HEK293 (cell line): ENCODE results near the gene PCYT1A.
"Not testable (repeated sequence)": the region's sequence is repeated elsewhere in the genome, so short reads cannot be mapped to it uniquely, and the experiment has no call there.

Experiments
- CTCF ChIA-PET: fragments of 350-600 bp; formaldehyde crosslinking; extraction: SDS; loops from one replicate; lab custom pipeline; 2021; ENCODE audit warnings: antibody characterized with exemption; lab: Yijun Ruan, JAX
- POLR2A ChIA-PET: fragments of 300-600 bp; formaldehyde crosslinking; extraction: SDS; loops from one replicate; lab custom pipeline; 2020; ENCODE audit warnings: antibody characterized with exemption, inconsistent platforms; lab: Yijun Ruan, JAX
- H3K27ac ChIP-seq: fragments of 200-500 bp; sonication (Bioruptor generic); 2 replicates; pipeline ENCODE4 v1.5.1; 2014; ENCODE audit warnings: low read depth, low read length, control low read depth, inconsistent platforms; ENCODE audit errors: extremely low read depth
- H3K36me3 ChIP-seq, 2 experiments: fragments of 200-500 bp in 1 of 2; sonication (Bioruptor generic) in 1 of 2; 1 replicate in 1 of 2; 2 replicates in 1 of 2; pipeline ENCODE4 v1.5.1; 2014 to 2017; ENCODE audit warnings: inconsistent platforms in 2 of 2, low read length in 2 of 2; ENCODE audit not compliant: control insufficient read depth in 2 of 2, insufficient read depth in 1 of 2
- H3K4me1 ChIP-seq: fragments of 200-500 bp; sonication (Bioruptor generic); 2 replicates; pipeline ENCODE4 v1.5.1; 2014; ENCODE audit warnings: mild to moderate bottlenecking, low read length, inconsistent platforms; ENCODE audit not compliant: control insufficient read depth, insufficient read depth
- H3K4me3 ChIP-seq: 2 replicates; pipeline ENCODE4 v1.5.1; 2011; ENCODE audit warnings: low read depth, mild to moderate bottlenecking, control low read depth, low read length, moderate library complexity
- H3K9me3 ChIP-seq: fragments of 200-500 bp; sonication (Bioruptor generic); 2 replicates; pipeline ENCODE4 v1.5.1; 2014; ENCODE audit warnings: low read depth, low read length, inconsistent platforms; ENCODE audit not compliant: control insufficient read depth, insufficient read depth
- BCL11A ChIP-seq: fragments of 450-650 bp; formaldehyde crosslinking; IDR thresholded peaks from 2 replicates; pipeline ENCODE4 v1.5.1; 2016; ENCODE audit warnings: low read depth, missing biosample characterization, missing genetic modification characterization
- GLIS2 ChIP-seq: fragments of 450-650 bp; formaldehyde crosslinking; IDR thresholded peaks from 2 replicates; pipeline ENCODE4 v1.5.1; 2016; ENCODE audit warnings: missing biosample characterization, missing genetic modification characterization
- TCF7L2 ChIP-seq: IDR thresholded peaks from 2 replicates; pipeline ENCODE4 v1.6.1; 2011; ENCODE audit warnings: low read depth, mild to moderate bottlenecking, inconsistent platforms, low read length, moderate library complexity, borderline replicate concordance
- ZNF114 ChIP-seq: fragments of 450-650 bp; formaldehyde crosslinking; IDR thresholded peaks from 2 replicates; pipeline ENCODE4 v1.5.0; 2017; ENCODE audit warnings: missing biosample characterization, missing genetic modification characterization
- ZNF133 ChIP-seq: fragments of 450-650 bp; formaldehyde crosslinking; IDR thresholded peaks from 2 replicates; pipeline ENCODE4 v1.5.1; 2016; ENCODE audit warnings: missing biosample characterization, missing genetic modification characterization
- ZNF155 ChIP-seq: fragments of 450-650 bp; formaldehyde crosslinking; IDR thresholded peaks from 2 replicates; pipeline ENCODE4 v1.5.1; 2016; ENCODE audit warnings: missing biosample characterization, missing genetic modification characterization
- ZNF26 ChIP-seq: fragments of 450-650 bp; formaldehyde crosslinking; IDR thresholded peaks from 2 replicates; pipeline ENCODE4 v1.5.1; 2016; ENCODE audit warnings: missing biosample characterization, missing genetic modification characterization
- ZNF280C ChIP-seq: fragments of 450-650 bp; formaldehyde crosslinking; IDR thresholded peaks from 2 replicates; pipeline ENCODE4 v1.5.1; 2016; ENCODE audit warnings: missing biosample characterization, missing genetic modification characterization
- ZNF514 ChIP-seq: fragments of 450-650 bp; formaldehyde crosslinking; IDR thresholded peaks from 2 replicates; pipeline ENCODE4 v1.5.1; 2016; ENCODE audit warnings: missing biosample characterization, missing genetic modification characterization
- ZNF521 ChIP-seq: fragments of 450-650 bp; formaldehyde crosslinking; IDR thresholded peaks from 2 replicates; pipeline ENCODE4 v1.5.1; 2017; ENCODE audit warnings: missing biosample characterization, mild to moderate bottlenecking, missing genetic modification characterization
- ZNF600 ChIP-seq: fragments of 450-650 bp; formaldehyde crosslinking; IDR thresholded peaks from 2 replicates; pipeline ENCODE4 v1.5.1; 2016; ENCODE audit warnings: missing biosample characterization, missing genetic modification characterization
- ZNF624 ChIP-seq: fragments of 450-650 bp; formaldehyde crosslinking; IDR thresholded peaks from 2 replicates; pipeline ENCODE4 v1.5.1; 2017; ENCODE audit warnings: missing biosample characterization, missing genetic modification characterization
- ZNF629 ChIP-seq: fragments of 450-650 bp; formaldehyde crosslinking; IDR thresholded peaks from 2 replicates; pipeline ENCODE4 v1.5.1; 2017; ENCODE audit warnings: missing biosample characterization, missing genetic modification characterization
- ZNF645 ChIP-seq: fragments of 450-650 bp; formaldehyde crosslinking; IDR thresholded peaks from 2 replicates; pipeline ENCODE4; 2016; ENCODE audit warnings: missing biosample characterization, missing genetic modification characterization
- ZNF670 ChIP-seq: fragments of 450-650 bp; formaldehyde crosslinking; IDR thresholded peaks from 2 replicates; pipeline ENCODE4 v1.5.1; 2016; ENCODE audit warnings: missing biosample characterization, missing genetic modification characterization, low read depth
- ZNF677 ChIP-seq: fragments of 450-650 bp; IDR thresholded peaks from 2 replicates; pipeline ENCODE4 v1.5.0; 2018; ENCODE audit warnings: missing biosample characterization, mild to moderate bottlenecking, missing genetic modification characterization, moderate library complexity
- ZNF701 ChIP-seq: fragments of 450-650 bp; formaldehyde crosslinking; IDR thresholded peaks from 2 replicates; pipeline ENCODE4 v1.5.1; 2016; ENCODE audit warnings: missing biosample characterization, missing genetic modification characterization
- TF ChIP-seq, protein P1 (sequence below): fragments of 450-650 bp; formaldehyde crosslinking; conservative IDR thresholded peaks from 2 replicates; pipeline ENCODE4 v1.5.1; 2016; ENCODE audit warnings: low read depth, missing biosample characterization, missing genetic modification characterization
- TF ChIP-seq, protein P2 (sequence below): fragments of 450-650 bp; formaldehyde crosslinking; IDR thresholded peaks from 2 replicates; pipeline ENCODE4 v1.5.1; 2016; ENCODE audit warnings: missing biosample characterization, missing genetic modification characterization

Gene PCYT1A

GRCh38 chr3:196246612-196247308 lies 40.8 kb downstream of the PCYT1A start:
- Histone ChIP-seq H3K4me3 (no peak overlapping the region), H3K36me3 (peaks cover 0 to 56% of the 10 kb centered on the region in 2 experiments; a peak in 2 of 3 replicates), H3K4me1 (no peaks in the 10 kb centered on the region), H3K9me3 (no peaks in the 10 kb centered on the region), H3K27ac (no peak overlapping the region)
- CTCF ChIA-PET, result interaction anchor here (0.6 kb wide), 1 partner anchor 9 kb away, joined by 4 read pairs; no protein-coding TSS in a partner anchor
- POLR2A ChIA-PET, result no interaction called here
- no peak for TF ChIP-seq ZNF624 (tag by site-specific recombination)
- no peak for TF ChIP-seq ZNF677 (tag by site-specific recombination)

- H3K36me3 ChIP-seq, result peaks cover 0 to 56% of the 10 kb centered on the region in 2 experiments; a peak in 2 of 3 replicates
- H3K4me1 ChIP-seq, H3K4me3 ChIP-seq, H3K27ac ChIP-seq, POLR2A ChIA-PET, H3K9me3 ChIP-seq: not testable (repeated sequence)
- CTCF ChIA-PET, result interaction anchor here (0.7 kb wide), 1 partner anchor 279 kb away, joined by 8 read pairs; no protein-coding TSS in a partner anchor
Observed at GRCh38 chr3:196244166-196244565, 43.4 kb downstream of the PCYT1A start.

DNA sequence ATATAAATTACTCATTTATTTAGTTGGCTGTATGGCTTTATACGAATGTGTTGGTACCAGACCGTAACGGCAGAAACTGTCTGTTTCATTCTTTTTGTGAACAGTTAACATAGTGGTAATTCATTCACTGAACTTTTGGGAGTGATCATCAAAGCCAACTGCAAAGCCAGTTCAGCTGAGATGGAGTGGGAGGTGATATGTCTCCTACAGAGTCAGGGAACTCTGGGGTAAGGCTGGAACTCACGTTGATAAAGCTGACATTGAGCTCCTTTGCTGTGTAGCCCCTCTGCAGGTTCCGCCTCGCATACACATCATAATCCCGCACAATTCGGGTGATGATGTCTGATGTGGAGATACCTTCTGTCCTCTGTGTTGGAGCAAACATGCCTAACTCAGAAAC lies 45.8 kb downstream of the PCYT1A start:
- Histone ChIP-seq H3K4me1 (no peaks in the 10 kb centered on the region), H3K4me3 (no peak overlapping the region), H3K27ac (no peak overlapping the region), H3K9me3 (no peaks in the 10 kb centered on the region), H3K36me3 (peaks cover 0 to 66% of the 10 kb centered on the region in 2 experiments; a peak in 2 of 3 replicates)
- ChIA-PET POLR2A (no interaction called here), CTCF (interaction anchor here (1.0 to 1.2 kb wide), 2 partner anchors 11 to 20 kb away, joined by 3 to 4 read pairs; no protein-coding TSS in a partner anchor)
- TF ChIP-seq ZNF701 (tag by site-specific recombination), result no peak
- no peak for TF ChIP-seq TCF7L2
- TF ChIP-seq ZNF114 (tag by site-specific recombination), result no peak
- no peak for TF ChIP-seq ZNF280C
- TF ChIP-seq ZNF521 (tag by site-specific recombination), result no peak
- no peak for TF ChIP-seq ZNF26
- TF ChIP-seq ZNF133 (tag by site-specific recombination), result no peak
- TF ChIP-seq, protein P1, sequence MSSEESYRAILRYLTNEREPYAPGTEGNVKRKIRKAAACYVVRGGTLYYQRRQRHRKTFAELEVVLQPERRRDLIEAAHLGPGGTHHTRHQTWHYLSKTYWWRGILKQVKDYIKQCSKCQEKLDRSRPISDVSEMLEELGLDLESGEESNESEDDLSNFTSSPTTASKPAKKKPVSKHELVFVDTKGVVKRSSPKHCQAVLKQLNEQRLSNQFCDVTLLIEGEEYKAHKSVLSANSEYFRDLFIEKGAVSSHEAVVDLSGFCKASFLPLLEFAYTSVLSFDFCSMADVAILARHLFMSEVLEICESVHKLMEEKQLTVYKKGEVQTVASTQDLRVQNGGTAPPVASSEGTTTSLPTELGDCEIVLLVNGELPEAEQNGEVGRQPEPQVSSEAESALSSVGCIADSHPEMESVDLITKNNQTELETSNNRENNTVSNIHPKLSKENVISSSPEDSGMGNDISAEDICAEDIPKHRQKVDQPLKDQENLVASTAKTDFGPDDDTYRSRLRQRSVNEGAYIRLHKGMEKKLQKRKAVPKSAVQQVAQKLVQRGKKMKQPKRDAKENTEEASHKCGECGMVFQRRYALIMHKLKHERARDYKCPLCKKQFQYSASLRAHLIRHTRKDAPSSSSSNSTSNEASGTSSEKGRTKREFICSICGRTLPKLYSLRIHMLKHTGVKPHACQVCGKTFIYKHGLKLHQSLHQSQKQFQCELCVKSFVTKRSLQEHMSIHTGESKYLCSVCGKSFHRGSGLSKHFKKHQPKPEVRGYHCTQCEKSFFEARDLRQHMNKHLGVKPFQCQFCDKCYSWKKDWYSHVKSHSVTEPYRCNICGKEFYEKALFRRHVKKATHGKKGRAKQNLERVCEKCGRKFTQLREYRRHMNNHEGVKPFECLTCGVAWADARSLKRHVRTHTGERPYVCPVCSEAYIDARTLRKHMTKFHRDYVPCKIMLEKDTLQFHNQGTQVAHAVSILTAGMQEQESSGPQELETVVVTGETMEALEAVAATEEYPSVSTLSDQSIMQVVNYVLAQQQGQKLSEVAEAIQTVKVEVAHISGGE (tag by site-specific recombination), result no peak
- no peak for TF ChIP-seq GLIS2 (tag by site-specific recombination)
- TF ChIP-seq ZNF645 (tag by site-specific recombination), result no peak
- TF ChIP-seq ZNF155 (tag by site-specific recombination), result no peak
- no peak for TF ChIP-seq ZNF600
- TF ChIP-seq ZNF514 (tag by site-specific recombination), result no peak
- no peak for TF ChIP-seq BCL11A (tag by site-specific recombination)
- TF ChIP-seq ZNF629, result no peak
- no peak for TF ChIP-seq ZNF670 (tag by site-specific recombination)
- TF ChIP-seq, protein P2, sequence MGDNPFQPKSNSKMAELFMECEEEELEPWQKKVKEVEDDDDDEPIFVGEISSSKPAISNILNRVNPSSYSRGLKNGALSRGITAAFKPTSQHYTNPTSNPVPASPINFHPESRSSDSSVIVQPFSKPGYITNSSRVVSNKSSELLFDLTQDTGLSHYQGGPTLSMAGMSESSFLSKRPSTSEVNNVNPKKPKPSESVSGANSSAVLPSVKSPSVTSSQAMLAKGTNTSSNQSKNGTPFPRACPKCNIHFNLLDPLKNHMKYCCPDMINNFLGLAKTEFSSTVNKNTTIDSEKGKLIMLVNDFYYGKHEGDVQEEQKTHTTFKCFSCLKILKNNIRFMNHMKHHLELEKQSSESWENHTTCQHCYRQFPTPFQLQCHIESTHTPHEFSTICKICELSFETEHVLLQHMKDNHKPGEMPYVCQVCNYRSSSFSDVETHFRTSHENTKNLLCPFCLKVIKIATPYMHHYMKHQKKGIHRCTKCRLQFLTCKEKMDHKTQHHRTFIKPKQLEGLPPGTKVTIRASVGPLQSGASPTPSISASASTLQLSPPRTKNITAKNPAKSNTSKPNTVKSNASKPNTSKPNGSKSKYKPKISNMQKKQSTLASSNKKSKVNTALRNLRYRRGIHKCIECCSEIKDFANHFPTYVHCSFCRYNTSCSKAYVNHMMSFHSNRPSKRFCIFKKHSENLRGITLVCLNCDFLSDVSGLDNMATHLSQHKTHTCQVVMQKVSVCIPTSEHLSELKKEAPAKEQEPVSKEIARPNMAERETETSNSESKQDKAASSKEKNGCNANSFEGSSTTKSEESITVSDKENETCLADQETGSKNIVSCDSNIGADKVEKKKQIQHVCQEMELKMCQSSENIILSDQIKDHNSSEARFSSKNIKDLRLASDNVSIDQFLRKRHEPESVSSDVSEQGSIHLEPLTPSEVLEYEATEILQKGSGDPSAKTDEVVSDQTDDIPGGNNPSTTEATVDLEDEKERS (tag by site-specific recombination), result no peak
